Subcutaneous abdominal adipose tissue (tissue), 5 donors: Measurements from ENCODE around the gene ABHD6.

Experiments used
- H3K27ac ChIP-seq: one replicate; pipeline ENCODE4 v1.7.0; 2013; ENCODE audit warnings: low read depth, mild to moderate bottlenecking, inconsistent platforms, low read length, moderate library complexity
- H3K27me3 ChIP-seq, 5 donors: one replicate each; pipeline ENCODE4 v1.7.0; 2013; ENCODE audit warnings: low read length in 5 of 5, inconsistent platforms in 1 of 5; ENCODE audit not compliant: control insufficient read depth in 5 of 5, insufficient read depth in 4 of 5
- H3K36me3 ChIP-seq, 5 donors: one replicate each; pipeline ENCODE4 v1.7.0; 2013; ENCODE audit warnings: low read length in 5 of 5; ENCODE audit not compliant: control insufficient read depth in 5 of 5, insufficient read depth in 5 of 5
- H3K4me1 ChIP-seq, 5 donors: one replicate each; pipeline ENCODE4 v1.7.0; 2013; ENCODE audit warnings: low read length in 5 of 5, mild to moderate bottlenecking in 3 of 5, moderate library complexity in 1 of 5; ENCODE audit not compliant: control insufficient read depth in 5 of 5, insufficient read depth in 5 of 5
- H3K4me3 ChIP-seq, 5 donors: one replicate each; pipeline ENCODE4 v1.7.0; 2013; ENCODE audit warnings: low read length in 5 of 5, low read depth in 1 of 5
- H3K9ac ChIP-seq, 5 donors: one replicate each; pipeline ENCODE4 v1.7.0; 2013; ENCODE audit warnings: low read length in 5 of 5, mild to moderate bottlenecking in 4 of 5, moderate library complexity in 3 of 5
- H3K9me3 ChIP-seq, 5 donors: one replicate each; pipeline ENCODE4 v1.7.0; 2013; ENCODE audit warnings: low read length in 5 of 5; ENCODE audit not compliant: control insufficient read depth in 5 of 5
- donor health status: healthy.
- donor health status: healthy.
- donor health status: healthy.
- donor health status: healthy.
- donor health status: healthy.

ABHD6 gene

GRCh38 chr3:58206406-58207011 is 31.1 kb upstream of the ABHD6 start:
- H3K27me3 ChIP-seq = peaks cover 0 to 7% (median 5%) of the 10 kb centered on the region in 5 donors
- H3K4me1 ChIP-seq = peaks cover 0 to 24% (median 3%) of the 10 kb centered on the region in 5 donors
- H3K27ac ChIP-seq = no peak overlapping the region
- no peak overlapping the region for H3K9ac ChIP-seq
- no peaks in the 10 kb centered on the region for H3K36me3 ChIP-seq
- H3K9me3 ChIP-seq = no peaks in the 10 kb centered on the region
- no peak overlapping the region for H3K4me3 ChIP-seq

DNA sequence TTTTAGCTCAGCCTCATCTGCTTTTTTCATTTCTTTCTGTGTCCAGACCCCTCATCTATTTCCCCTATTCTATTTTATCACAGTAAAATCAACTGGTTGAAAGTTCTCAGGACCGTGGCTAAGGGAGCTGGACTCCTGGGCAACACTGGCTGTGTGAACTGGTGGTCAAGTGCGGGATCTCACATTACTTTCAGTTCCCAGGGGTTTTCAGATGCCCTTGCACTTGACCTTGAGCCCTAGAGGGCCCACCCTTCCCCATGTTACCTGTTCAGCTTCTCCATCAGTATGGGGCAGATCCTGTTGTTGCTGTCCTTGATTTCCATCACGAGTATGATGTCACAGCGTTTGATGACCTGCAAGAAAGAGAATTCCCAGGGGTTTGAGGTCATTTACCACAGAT is 29.6 kb upstream of the ABHD6 start:
- Histone ChIP-seq H3K36me3 (no peaks in the 10 kb centered on the region), H3K27ac (no peak overlapping the region), H3K9ac (no peak overlapping the region), H3K4me1 (peaks cover 0 to 22% (median 3%) of the 10 kb centered on the region in 5 donors), H3K9me3 (no peaks in the 10 kb centered on the region), H3K4me3 (no peak overlapping the region), H3K27me3 (peaks cover 0 to 7% (median 5%) of the 10 kb centered on the region in 5 donors)

- H3K9me3 ChIP-seq = no peaks in the 10 kb centered on the region
- H3K27ac ChIP-seq = no peak overlapping the region
- no peak overlapping the region for H3K4me3 ChIP-seq
- H3K27me3 ChIP-seq = peaks cover 0 to 7% (median 5%) of the 10 kb centered on the region in 5 donors
- H3K36me3 ChIP-seq = no peaks in the 10 kb centered on the region
- H3K9ac ChIP-seq = no peak overlapping the region
- peaks cover 6 to 29% (median 6%) of the 10 kb centered on the region in 5 donors for H3K4me1 ChIP-seq
Observed at GRCh38 chr3:58209933-58210332, 27.7 kb upstream of the ABHD6 start.

DNA sequence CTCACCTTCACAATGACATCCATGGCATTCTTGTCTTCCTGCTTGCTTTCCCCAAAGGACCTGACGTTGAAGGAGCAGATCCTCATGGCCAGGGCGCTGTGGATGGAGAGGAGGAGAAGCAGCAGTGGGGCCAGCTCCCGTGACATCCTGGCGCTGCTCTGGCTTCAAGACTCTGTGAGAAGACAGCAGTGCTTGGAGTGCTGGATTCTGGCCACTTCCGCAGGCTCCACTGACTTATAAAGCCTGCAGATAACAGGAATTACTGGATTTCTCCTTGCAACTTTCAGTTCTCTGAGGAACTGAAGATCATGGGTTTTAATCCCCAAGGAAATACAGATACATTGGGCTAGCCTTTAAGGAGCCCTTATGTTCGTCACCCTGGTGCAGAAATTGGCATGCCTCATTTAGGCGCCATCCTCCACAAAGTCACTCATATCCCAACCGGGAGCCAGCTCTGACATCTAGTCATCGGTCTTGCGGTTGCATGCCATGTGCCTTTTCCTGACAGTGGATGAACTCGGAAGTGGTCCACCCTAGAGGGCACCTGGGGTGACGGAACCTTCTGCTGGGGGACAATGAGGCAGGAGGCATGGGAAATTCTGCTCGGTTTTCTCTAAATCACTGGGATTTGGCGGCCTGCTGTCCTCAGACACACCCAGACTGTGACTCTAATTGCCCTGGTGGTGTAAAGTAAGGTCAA is 26.7 kb upstream of the ABHD6 start, which contains the start of gene DNASE1L3:
TSS of gene DNASE1L3 (minus strand) at position 212 of the 700 bp plus-strand sequence. CDS start at position 146, 66 bp downstream.
- Histone ChIP-seq H3K27me3 (peaks cover 0 to 7% (median 5%) of the 10 kb centered on the region in 5 donors), H3K9ac (no peak within 1 kb of the TSS), H3K4me1 (peaks cover 6 to 37% (median 11%) of the 10 kb centered on the region in 5 donors), H3K9me3 (no peaks in the 10 kb centered on the region), H3K4me3 (peak within 1 kb of the TSS in 3 of 5 donors; percentile 14 to 44 (median 30)), H3K36me3 (no peaks in the 10 kb centered on the region), H3K27ac (no peak within 1 kb of the TSS)

DNA sequence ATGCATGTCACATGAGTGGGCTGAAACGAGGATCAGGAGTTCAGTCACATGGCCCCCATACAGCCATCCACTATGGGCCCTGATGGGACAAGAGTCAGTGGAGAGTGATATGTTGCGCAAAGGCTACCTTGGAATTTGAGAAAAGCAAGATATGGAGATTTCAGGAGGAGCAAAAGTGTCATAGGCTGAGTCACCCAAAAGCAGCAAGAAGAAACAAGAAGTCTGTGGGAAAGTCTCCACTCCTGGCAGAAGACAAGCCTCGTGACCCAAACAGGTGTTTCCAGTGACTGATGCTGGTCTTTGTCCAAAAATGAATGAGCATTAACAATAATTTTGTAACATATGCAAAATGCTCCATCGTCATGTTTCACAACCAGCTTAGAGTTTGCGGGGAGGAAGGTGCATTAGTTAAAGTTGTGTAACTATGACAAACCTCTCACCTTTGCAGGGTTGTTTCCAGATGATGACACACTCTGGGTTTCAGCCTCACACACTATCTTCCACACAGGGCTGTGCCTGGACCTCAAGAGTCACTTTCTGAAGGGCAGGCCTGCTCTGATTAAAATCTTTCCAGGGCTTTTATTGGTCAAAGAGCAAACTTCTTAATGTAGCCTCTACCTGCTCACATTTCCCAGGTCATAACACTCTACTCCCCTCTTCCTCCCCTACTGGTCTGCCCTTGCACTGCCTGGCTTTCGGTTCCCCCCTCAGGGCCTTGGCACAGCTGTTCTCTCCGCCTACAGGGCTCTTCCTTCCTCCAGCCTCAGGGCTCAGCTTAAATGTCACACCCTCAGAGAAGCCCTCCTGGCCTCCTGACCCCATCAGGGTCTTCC is 22.9 kb upstream of the ABHD6 start:
- H3K4me3 ChIP-seq = peak overlapping the region in 1 of 5 donors; percentile 6
- peaks cover 10 to 58% (median 26%) of the 10 kb centered on the region in 5 donors for H3K4me1 ChIP-seq
- peaks cover 0 to 5% (median 0%) of the 10 kb centered on the region in 5 donors for H3K27me3 ChIP-seq
- no peak overlapping the region for H3K27ac ChIP-seq
- H3K9ac ChIP-seq = no peak overlapping the region
- H3K36me3 ChIP-seq = no peaks in the 10 kb centered on the region
- no peaks in the 10 kb centered on the region for H3K9me3 ChIP-seq

GRCh38 chr3:58215317-58216025 is 22.1 kb upstream of the ABHD6 start:
- Histone ChIP-seq H3K27ac (no peak overlapping the region), H3K27me3 (peaks cover 0 to 5% (median 0%) of the 10 kb centered on the region in 5 donors), H3K36me3 (no peaks in the 10 kb centered on the region), H3K9ac (no peak overlapping the region), H3K4me1 (peaks cover 10 to 57% (median 26%) of the 10 kb centered on the region in 5 donors), H3K9me3 (no peaks in the 10 kb centered on the region), H3K4me3 (peak overlapping the region in 1 of 5 donors; percentile 6)

GRCh38 chr3:58216496-58217195 is 20.9 kb upstream of the ABHD6 start:
- H3K9me3 ChIP-seq = no peaks in the 10 kb centered on the region
- no peak overlapping the region for H3K27ac ChIP-seq
- H3K36me3 ChIP-seq = no peaks in the 10 kb centered on the region
- H3K4me3 ChIP-seq = no peak overlapping the region
- H3K4me1 ChIP-seq = peaks cover 7 to 49% (median 26%) of the 10 kb centered on the region in 5 donors
- H3K9ac ChIP-seq = peak overlapping the region in 2 of 5 donors; percentile 5 to 44
- no peaks in the 10 kb centered on the region for H3K27me3 ChIP-seq

GRCh38 chr3:58217209-58217811 is 20.3 kb upstream of the ABHD6 start:
- no peaks in the 10 kb centered on the region for H3K27me3 ChIP-seq
- no peaks in the 10 kb centered on the region for H3K36me3 ChIP-seq
- no peak overlapping the region for H3K27ac ChIP-seq
- H3K4me1 ChIP-seq = peaks cover 7 to 54% (median 26%) of the 10 kb centered on the region in 5 donors
- peak overlapping the region in 2 of 5 donors; percentile 5 to 44 for H3K9ac ChIP-seq
- no peaks in the 10 kb centered on the region for H3K9me3 ChIP-seq
- peak overlapping the region in 2 of 5 donors; percentile 19 to 43 for H3K4me3 ChIP-seq

DNA sequence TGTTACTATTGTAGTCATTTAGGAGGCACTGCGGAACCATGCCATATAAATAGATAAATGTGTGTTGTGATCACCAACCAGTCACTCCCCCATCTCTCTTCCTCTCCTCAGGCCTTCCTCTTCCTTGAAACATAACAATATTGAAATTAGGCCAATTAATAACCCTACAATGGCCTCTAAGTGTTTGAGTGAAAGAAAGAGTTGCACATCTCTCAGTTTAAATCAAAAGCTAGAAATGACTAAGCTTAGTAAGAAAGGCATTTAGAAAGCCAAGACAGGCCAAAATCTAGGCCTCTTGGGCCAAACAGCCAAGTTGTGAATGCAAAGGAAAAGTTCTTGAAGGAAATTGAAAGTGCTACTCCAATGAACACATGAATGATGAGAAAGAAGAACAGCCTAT is 18.7 kb upstream of the ABHD6 start:
- no peaks in the 10 kb centered on the region for H3K9me3 ChIP-seq
- H3K27me3 ChIP-seq = no peaks in the 10 kb centered on the region
- H3K27ac ChIP-seq = no peak overlapping the region
- H3K9ac ChIP-seq = no peak overlapping the region
- H3K36me3 ChIP-seq = no peaks in the 10 kb centered on the region
- no peak overlapping the region for H3K4me3 ChIP-seq
- peaks cover 7 to 52% (median 26%) of the 10 kb centered on the region in 5 donors for H3K4me1 ChIP-seq
